ENCODE measurements around the gene TMEM45B.
"Not testable (repeated sequence)": the region's sequence is repeated elsewhere in the genome, so short reads cannot be mapped to it uniquely, and the experiment has no call there.

The TMEM45B gene

GRCh38 chr11:129808241-129808640 is 7.4 kb upstream of the TMEM45B start:
- not testable (repeated sequence) for DNase-seq (ENCODE audit: low read depth in 2 of 2)

- DNase-seq (ENCODE audit: low read depth in 2 of 2) = no peak
Measured at GRCh38 chr11:129813231-129813791, 2.3 kb upstream of the TMEM45B start.

GRCh38 chr11:129814244-129815014 is 1.2 kb upstream of the TMEM45B start:
- DNase-seq (ENCODE audit: low read depth in 2 of 2) = peak; percentile 50 to 61

GRCh38 chr11:129817534-129818051 is 1.9 kb downstream of the TMEM45B start:
- no peak for DNase-seq (ENCODE audit: low read depth in 2 of 2)

- DNase-seq (ENCODE audit: low read depth in 2 of 2) = not testable (repeated sequence)
Measured at GRCh38 chr11:129818236-129818635, 2.6 kb downstream of the TMEM45B start.

GRCh38 chr11:129819237-129819636 is 3.6 kb downstream of the TMEM45B start:
- DNase-seq (ENCODE audit: low read depth in 2 of 2) = no peak

GRCh38 chr11:129820228-129820627 is 4.6 kb downstream of the TMEM45B start:
- not testable (repeated sequence) for DNase-seq (ENCODE audit: low read depth in 2 of 2)

- DNase-seq (ENCODE audit: low read depth in 2 of 2) = not testable (repeated sequence)
Measured at GRCh38 chr11:129823281-129823680, 7.6 kb downstream of the TMEM45B start.

GRCh38 chr11:129823799-129824198 is 8.2 kb downstream of the TMEM45B start:
- DNase-seq (ENCODE audit: low read depth in 2 of 2) = not testable (repeated sequence)

- DNase-seq (ENCODE audit: low read depth in 2 of 2) = no peak
Measured at GRCh38 chr11:129825380-129825779, 9.7 kb downstream of the TMEM45B start.

GRCh38 chr11:129828301-129828836 is 12.7 kb downstream of the TMEM45B start:
- no peak for DNase-seq (ENCODE audit: low read depth in 2 of 2)

- DNase-seq (ENCODE audit: low read depth in 2 of 2) = not testable (repeated sequence)
Measured at GRCh38 chr11:129829497-129829896, 13.8 kb downstream of the TMEM45B start.

GRCh38 chr11:129831227-129831626 is 15.6 kb downstream of the TMEM45B start:
- DNase-seq (ENCODE audit: low read depth in 2 of 2) = not testable (repeated sequence)

- not testable (repeated sequence) for DNase-seq (ENCODE audit: low read depth in 2 of 2)
Measured at GRCh38 chr11:129833260-129833659, 17.6 kb downstream of the TMEM45B start.

- DNase-seq (ENCODE audit: low read depth in 2 of 2) = not testable (repeated sequence)
Measured at GRCh38 chr11:129836423-129836891, 20.8 kb downstream of the TMEM45B start.

GRCh38 chr11:129836979-129837378 is 21.3 kb downstream of the TMEM45B start:
- DNase-seq (ENCODE audit: low read depth in 2 of 2) = no peak

- no peak for DNase-seq (ENCODE audit: low read depth in 2 of 2)
Measured at GRCh38 chr11:129840236-129840635, 24.6 kb downstream of the TMEM45B start.

GRCh38 chr11:129842138-129842537 is 26.5 kb downstream of the TMEM45B start:
- DNase-seq (ENCODE audit: low read depth in 2 of 2) = no peak

GRCh38 chr11:129846508-129847335 is 31.1 kb downstream of the TMEM45B start:
- no peak for DNase-seq (ENCODE audit: low read depth in 2 of 2)

- not testable (repeated sequence) for DNase-seq (ENCODE audit: low read depth in 2 of 2)
Measured at GRCh38 chr11:129847361-129847760, 31.7 kb downstream of the TMEM45B start.

GRCh38 chr11:129849447-129850130 is 33.9 kb downstream of the TMEM45B start:
- no peak for DNase-seq (ENCODE audit: low read depth in 2 of 2)

Measured in stimulated activated CD4-positive, alpha-beta T cell treated with anti-CD3 and anti-CD28 coated beads, Interleukin-1b, Interleukin-23, amount 100 ng/mL, for 1 hour (primary cell).